Stimulated activated CD4-positive, alpha-beta T cell treated with anti-CD3 and anti-CD28 coated beads, Interleukin-15, amount 100 ng/mL, for 48 hours (primary cell): ENCODE results near the gene NDUFV1.
"Not testable (repeated sequence)": the region's sequence is repeated elsewhere in the genome, so short reads cannot be mapped to it uniquely, and the experiment has no call there.

Experiments used
- DNase-seq, 2 donors: peaks; one replicate each; pipeline ENCODE4 v3.0.0-alpha.2; 2020; ENCODE audit warnings: low read depth in 2 of 2

Gene NDUFV1

GRCh38 chr11:67627441-67627811 lies 20.7 kb downstream of the NDUFV1 start:
- DNase-seq: no peak

GRCh38 chr11:67627812-67628624 lies 21.3 kb downstream of the NDUFV1 start:
- no peak for DNase-seq

- DNase-seq: no peak
Observed at GRCh38 chr11:67628710-67629385, 22.1 kb downstream of the NDUFV1 start.

- DNase-seq: peak; percentile 79 to 81
Observed at GRCh38 chr11:67629386-67630227, 22.9 kb downstream of the NDUFV1 start, which contains the start of gene NUDT8. TSS of gene NUDT8 (minus strand) at chr11:67629937. CDS start at chr11:67629911, 26 bp downstream.

GRCh38 chr11:67630228-67630942 lies 23.6 kb downstream of the NDUFV1 start:
- DNase-seq: peak; percentile 95 to 96

- no peak for DNase-seq
Observed at GRCh38 chr11:67630943-67631331, 24.2 kb downstream of the NDUFV1 start.

- no peak for DNase-seq
Observed at GRCh38 chr11:67631411-67631810, 24.7 kb downstream of the NDUFV1 start.

GRCh38 chr11:67631853-67632174 lies 25.1 kb downstream of the NDUFV1 start:
- no peak for DNase-seq

- DNase-seq: no peak
Observed at GRCh38 chr11:67632175-67632981, 25.6 kb downstream of the NDUFV1 start.

GRCh38 chr11:67632982-67633755 lies 26.4 kb downstream of the NDUFV1 start:
- no peak for DNase-seq

- no peak for DNase-seq
Observed at GRCh38 chr11:67633758-67634365, 27.1 kb downstream of the NDUFV1 start.

GRCh38 chr11:67634366-67635230 lies 27.9 kb downstream of the NDUFV1 start:
- no peak for DNase-seq

GRCh38 chr11:67635231-67635521 lies 28.4 kb downstream of the NDUFV1 start:
- DNase-seq: no peak

GRCh38 chr11:67636962-67637361 lies 30.2 kb downstream of the NDUFV1 start:
- no peak for DNase-seq

GRCh38 chr11:67637441-67637840 lies 30.7 kb downstream of the NDUFV1 start:
- not testable (repeated sequence) for DNase-seq

GRCh38 chr11:67638535-67639437 lies 32.0 kb downstream of the NDUFV1 start:
- no peak for DNase-seq

GRCh38 chr11:67639438-67639859 lies 32.7 kb downstream of the NDUFV1 start, which contains the start of gene TBX10:
TSS of gene TBX10 (minus strand) at chr11:67639763. CDS start at chr11:67639472, 291 bp downstream.
- DNase-seq: no peak
